Measurements from ENCODE around the gene SMYD3. TPM values are rescaled to one million over a fixed set of nuclear protein-coding genes. Genes with fewer than 3 reads are reported as not detected.
A peak's percentile ranks its signal among the peaks of the same experiment; 100 is the strongest.

Gene SMYD3
- total RNA-seq, 1 experiment from 2014 or later: 25.5 TPM

GRCh38 chr1:246518456-246519205 is 11.6 kb upstream of the SMYD3 start:
- H3K9ac ChIP-seq (ENCODE audit: extremely low read depth, insufficient read length, low read length): no peak overlapping the region
- Mint-ChIP-seq H3K27ac (peak overlapping the region in 1 of 3 experiments; percentile 67; a peak in 1 of 7 replicates), H3K27me3 (ENCODE audit: low read depth) (peaks cover 8% of the 10 kb centered on the region), H3K4me3 (no peak overlapping the region), H3K36me3 (ENCODE audit: insufficient read depth in 1 of 3, low read depth in 3 of 3) (peaks cover 5 to 17% (median 7%) of the 10 kb centered on the region in 3 experiments; a peak in 4 of 7 replicates), H3K9me3 (peaks cover 58 to 62% of the 10 kb centered on the region in 2 experiments), H3K4me1 (no peaks in the 10 kb centered on the region)
- H3K18ac ChIP-seq (ENCODE audit: insufficient read length, low read depth, low read length): no peak overlapping the region
- H2BK120ac ChIP-seq (ENCODE audit: low read depth, low read length, poor library complexity, severe bottlenecking): no peak overlapping the region
- H3T11ph ChIP-seq (ENCODE audit: low read length): no peak overlapping the region
- no CpG with 5 or more reads among the region's 17 CpGs for WGBS (ENCODE audit: extremely low coverage, insufficient read length, low lambda C conversion rate)
- H3K27me3 ChIP-seq (ENCODE audit: insufficient read depth, low read length): no peaks in the 10 kb centered on the region
- H4K5ac ChIP-seq (ENCODE audit: insufficient read length, low read depth, low read length): no peak overlapping the region
- H3K4me2 ChIP-seq (ENCODE audit: insufficient read depth, insufficient read length, low read length): no peak overlapping the region
- H3K27ac ChIP-seq (ENCODE audit: insufficient read length, low read depth, low read length): no peak overlapping the region
- no peak overlapping the region for H3K4ac ChIP-seq (ENCODE audit: low read depth, low read length)
- H2BK20ac ChIP-seq (ENCODE audit: low read depth, low read length, poor library complexity, severe bottlenecking): no peak overlapping the region
- no peak overlapping the region for H3K23ac ChIP-seq (ENCODE audit: insufficient read length, low read depth, low read length)
- no peak overlapping the region for H4K91ac ChIP-seq (ENCODE audit: insufficient read length, low read depth, low read length)
- H3K79me2 ChIP-seq (ENCODE audit: insufficient read depth, low read length): no peaks in the 10 kb centered on the region
- no peak overlapping the region for H3K56ac ChIP-seq (ENCODE audit: insufficient read length, low read depth, low read length)
- no peak for TF ChIP-seq CTCF (conservative IDR thresholded peaks at IDR 0.05)
- no peaks in the 10 kb centered on the region for H3K23me2 ChIP-seq (ENCODE audit: insufficient read length, low read depth, low read length, poor library complexity, severe bottlenecking)
- no peaks in the 10 kb centered on the region for H3K4me1 ChIP-seq (ENCODE audit: insufficient read depth, low read length)
- no peak for DNase-seq
- no peak overlapping the region for H2AK5ac ChIP-seq (ENCODE audit: insufficient read length, low read length)
- H2AFZ ChIP-seq (ENCODE audit: low read length): no peak overlapping the region
- no peaks in the 10 kb centered on the region for H4K20me1 ChIP-seq (ENCODE audit: control insufficient read depth, insufficient read depth, insufficient read length)
- no peak overlapping the region for H2BK12ac ChIP-seq (ENCODE audit: insufficient read length, low read depth, low read length)
- H4K8ac ChIP-seq (replicated peaks; ENCODE audit: insufficient read length, low read depth, low read length): no peak overlapping the region
- peaks cover 5% of the 10 kb centered on the region for H3K9me3 ChIP-seq (ENCODE audit: control insufficient read depth, low read depth, low read length)
- H2BK15ac ChIP-seq (ENCODE audit: low read depth, low read length): no peak overlapping the region
- no peaks in the 10 kb centered on the region for H3K79me1 ChIP-seq (ENCODE audit: insufficient read depth, low read depth, low read length, poor library complexity, severe bottlenecking)
- H3K14ac ChIP-seq (ENCODE audit: insufficient read depth, low read length): no peak overlapping the region
- H2BK5ac ChIP-seq (ENCODE audit: insufficient read length, low read length): no peak overlapping the region

Measured in H9 (cell line).